Right hindlimb (tissue), 1 donor: ENCODE results near the gene CRISPLD2.

Experiments
- DNase-seq: peaks from one replicate; pipeline ENCODE4 v3.0.0-alpha.2; 2018

The CRISPLD2 gene

GRCh38 chr16:84819644-84820304 lies at the start of gene CRISPLD2:
Gene CRISPLD2 (plus strand): TSS chr16:84819985. CDS start chr16:84838496, 18,511 bp downstream.
- DNase-seq, result peak; percentile 93

- DNase-seq, result no peak
Observed at GRCh38 chr16:84773312-84773711, 46.5 kb upstream of the CRISPLD2 start.

- no peak for DNase-seq
Observed at GRCh38 chr16:84774810-84775209, 45.0 kb upstream of the CRISPLD2 start.

GRCh38 chr16:84775262-84775810 lies 44.4 kb upstream of the CRISPLD2 start:
- DNase-seq, result no peak

- DNase-seq, result no peak
Observed at GRCh38 chr16:84777435-84777834, 42.4 kb upstream of the CRISPLD2 start.

- DNase-seq, result no peak
Observed at GRCh38 chr16:84778720-84779119, 41.1 kb upstream of the CRISPLD2 start.

GRCh38 chr16:84780063-84780462 lies 39.7 kb upstream of the CRISPLD2 start:
- DNase-seq, result no peak

GRCh38 chr16:84780544-84781376 lies 39.0 kb upstream of the CRISPLD2 start:
- no peak for DNase-seq

- no peak for DNase-seq
Observed at GRCh38 chr16:84782846-84783245, 36.9 kb upstream of the CRISPLD2 start.

GRCh38 chr16:84785843-84786581 lies 33.8 kb upstream of the CRISPLD2 start:
- peak; percentile 77 for DNase-seq

GRCh38 chr16:84786605-84787262 lies 33.1 kb upstream of the CRISPLD2 start:
- DNase-seq, result no peak

- DNase-seq, result no peak
Observed at GRCh38 chr16:84787263-84787622, 32.5 kb upstream of the CRISPLD2 start.

- peak; percentile 66 for DNase-seq
Observed at GRCh38 chr16:84788920-84789391, 30.8 kb upstream of the CRISPLD2 start.

- no peak for DNase-seq
Observed at GRCh38 chr16:84789431-84789830, 30.4 kb upstream of the CRISPLD2 start.

- no peak for DNase-seq
Observed at GRCh38 chr16:84790301-84790700, 29.5 kb upstream of the CRISPLD2 start.

- no peak for DNase-seq
Observed at GRCh38 chr16:84791088-84791487, 28.7 kb upstream of the CRISPLD2 start.

GRCh38 chr16:84791501-84791900 lies 28.3 kb upstream of the CRISPLD2 start:
- DNase-seq, result no peak

GRCh38 chr16:84794186-84794585 lies 25.6 kb upstream of the CRISPLD2 start:
- no peak for DNase-seq

GRCh38 chr16:84794626-84795025 lies 25.2 kb upstream of the CRISPLD2 start:
- no peak for DNase-seq

GRCh38 chr16:84795329-84796053 lies 24.3 kb upstream of the CRISPLD2 start:
- peak; percentile 73 for DNase-seq

GRCh38 chr16:84800158-84800978 lies 19.4 kb upstream of the CRISPLD2 start:
- DNase-seq, result no peak
